NCI-H2227 treated with DMSO at 0.1 percent for 48 hours (cell line): ENCODE results near the gene ENDOV.

Experiments
- DNase-seq: peaks from one replicate; lab custom pipeline; 2025; lab: John Stamatoyannopoulos, UW

The ENDOV gene

DNA sequence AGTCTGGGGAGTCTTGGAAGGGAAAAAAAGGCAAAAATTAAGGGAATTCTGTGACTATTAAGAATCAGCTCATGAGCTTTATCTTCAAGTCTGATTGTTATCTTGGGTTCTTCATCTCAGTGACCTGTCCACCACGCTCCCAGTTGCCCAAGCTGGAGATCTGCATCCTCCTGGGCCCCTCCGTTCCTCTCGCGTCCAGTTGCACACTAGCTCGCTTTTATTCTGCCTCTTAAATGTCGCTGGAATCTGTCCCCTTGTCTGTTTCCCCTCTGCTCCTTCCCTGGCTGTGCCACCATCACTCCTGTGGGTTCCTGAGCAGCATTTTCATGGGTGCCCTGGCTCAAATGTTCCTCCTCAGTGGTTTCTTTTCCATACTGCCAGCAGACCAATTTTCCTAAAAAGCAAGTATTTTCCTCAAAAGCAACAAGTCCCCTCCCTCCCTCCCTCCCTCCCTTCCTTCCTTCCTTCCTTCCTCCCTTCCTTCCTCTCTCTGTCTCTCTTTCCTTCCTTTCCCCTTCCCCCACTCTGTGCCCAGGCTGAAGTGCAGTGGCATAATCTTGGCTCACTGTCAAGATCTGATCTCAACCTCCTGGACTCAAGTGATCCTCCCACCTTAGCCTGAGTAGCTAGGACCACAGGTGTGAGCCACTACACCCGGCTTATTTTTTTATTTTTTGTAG, 1.4 kb downstream of the ENDOV start:
- no peak for DNase-seq

- DNase-seq, result no peak
Observed at GRCh38 chr17:80416940-80417293, 1.9 kb downstream of the ENDOV start.

DNA sequence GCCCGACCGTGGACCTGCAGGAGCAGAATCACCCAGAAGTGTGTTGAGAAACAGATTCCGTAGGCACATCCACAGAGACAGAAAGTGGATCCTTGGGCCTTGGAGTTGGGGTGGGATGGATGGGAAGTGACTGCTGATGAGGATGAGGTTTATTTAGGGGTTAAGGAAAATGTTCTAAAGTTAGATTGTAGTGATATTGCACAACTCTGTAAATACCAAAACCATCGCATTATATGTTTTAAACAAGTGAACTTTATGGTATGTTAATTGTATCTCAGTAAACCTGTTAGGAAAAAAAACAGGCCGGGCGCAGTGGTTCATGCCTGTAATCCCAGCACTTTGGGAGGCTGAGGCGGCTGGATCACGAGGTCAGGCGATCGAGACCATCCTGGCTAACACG, 3.6 kb downstream of the ENDOV start:
- no peak for DNase-seq

GRCh38 chr17:80419255-80419654, 4.3 kb downstream of the ENDOV start:
- no peak for DNase-seq

DNA sequence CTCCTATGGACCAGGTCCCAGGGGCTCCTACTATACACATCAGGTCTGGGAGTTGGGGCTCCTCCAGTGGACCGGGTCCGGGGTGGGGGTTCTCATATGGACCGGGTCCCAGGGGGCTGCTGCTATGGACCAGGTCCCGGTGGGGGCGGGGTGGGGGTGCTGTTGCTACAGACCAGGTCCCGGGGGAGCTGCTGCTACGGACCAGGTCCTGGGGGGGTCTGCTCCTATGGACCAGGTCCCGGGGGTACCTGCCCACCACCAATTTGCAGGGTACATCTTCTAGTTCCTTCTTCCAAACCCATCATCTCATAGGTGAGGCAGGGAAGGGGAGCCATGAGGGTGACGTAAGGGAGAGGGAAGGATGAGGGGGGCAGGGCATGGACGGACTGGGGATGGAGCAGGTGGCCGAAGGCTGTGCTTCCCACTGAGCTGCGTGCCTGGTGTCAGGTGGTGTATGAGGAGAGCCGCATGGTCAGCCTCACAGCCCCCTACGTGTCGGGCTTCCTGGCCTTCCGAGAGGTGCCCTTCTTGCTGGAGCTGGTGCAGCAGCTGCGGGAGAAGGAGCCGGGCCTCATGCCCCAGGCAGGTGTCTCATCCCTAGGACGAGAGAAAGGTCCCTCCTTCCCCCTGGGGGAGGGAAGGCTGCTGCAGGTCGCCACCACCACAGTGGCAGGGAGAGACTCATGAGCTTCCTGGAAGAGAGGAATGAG, 6.6 kb downstream of the ENDOV start:
- no peak for DNase-seq

DNA sequence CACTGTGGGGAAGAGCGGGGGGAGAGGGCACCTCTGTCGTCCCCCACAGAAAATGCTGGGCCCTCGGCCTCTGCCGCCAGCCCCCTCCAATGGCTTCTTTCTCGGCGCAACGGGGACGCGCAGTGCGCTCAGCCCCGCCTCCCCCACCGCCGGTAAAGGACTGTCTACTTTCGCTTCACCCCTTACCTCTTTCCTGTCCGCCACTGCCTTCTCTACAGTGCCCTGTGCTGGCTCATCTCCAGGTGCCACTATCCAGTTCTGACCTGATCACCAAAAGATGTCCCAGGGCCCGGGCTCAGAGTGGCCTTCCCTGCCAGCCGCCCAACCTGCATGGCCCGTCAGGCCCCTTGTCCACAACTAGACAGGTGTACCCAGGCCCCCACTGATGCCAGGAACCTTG, 7.3 kb downstream of the ENDOV start:
- DNase-seq, result no peak

DNA sequence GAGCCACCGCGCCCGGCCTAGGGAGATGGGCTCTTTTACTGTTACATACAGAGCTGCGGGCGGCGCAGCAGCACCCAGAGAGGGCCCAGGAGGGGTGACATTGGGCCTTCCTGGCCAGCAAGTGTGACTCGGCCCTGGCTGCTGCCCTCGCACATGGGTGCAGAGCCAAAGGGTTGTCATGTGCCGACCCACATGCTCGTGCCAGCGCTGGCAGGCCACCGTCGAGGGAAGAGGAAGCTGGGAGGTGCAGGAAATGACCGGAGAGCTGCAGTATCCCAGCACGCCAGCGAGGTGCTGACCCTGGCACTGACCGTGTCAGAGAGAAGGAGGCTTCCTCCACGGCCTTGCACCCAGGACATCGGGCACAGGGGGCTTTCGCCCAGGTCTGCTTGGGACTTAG, 8.0 kb downstream of the ENDOV start:
- no peak for DNase-seq

DNA sequence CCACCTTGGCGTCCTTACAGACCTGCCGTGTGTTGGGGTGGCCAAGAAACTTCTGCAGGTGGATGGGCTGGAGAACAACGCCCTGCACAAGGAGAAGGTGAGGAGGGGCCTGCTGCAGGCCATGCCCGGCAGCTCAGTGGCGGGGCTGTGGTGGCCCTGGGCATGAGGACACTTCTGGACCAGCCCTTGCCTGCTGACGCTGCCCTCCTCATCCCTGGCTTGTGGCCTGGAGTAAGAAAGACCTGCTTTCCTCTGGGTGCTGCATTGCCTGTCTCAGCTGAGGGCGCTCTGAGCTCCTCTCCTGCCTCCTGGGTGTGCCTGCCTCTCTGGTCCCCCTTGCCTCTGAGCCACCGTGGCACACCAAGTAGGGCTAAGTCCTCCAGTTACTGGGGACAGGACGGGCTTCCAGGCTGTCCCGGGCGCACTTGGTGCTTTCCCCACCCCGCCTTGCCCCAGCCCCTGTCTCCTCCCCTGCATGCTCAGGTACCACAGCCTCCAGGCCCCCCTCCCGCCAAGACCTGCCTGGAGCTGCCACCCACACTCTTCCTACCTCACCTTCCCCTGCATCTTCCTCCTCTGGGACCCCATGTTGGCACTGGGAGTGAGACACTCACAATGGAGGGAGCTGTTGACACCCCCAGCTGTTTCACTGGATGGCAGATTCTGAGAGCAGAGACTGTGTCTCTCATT, 8.7 kb downstream of the ENDOV start:
- no peak for DNase-seq

GRCh38 chr17:80424261-80424660, 9.3 kb downstream of the ENDOV start:
- no peak for DNase-seq

DNA sequence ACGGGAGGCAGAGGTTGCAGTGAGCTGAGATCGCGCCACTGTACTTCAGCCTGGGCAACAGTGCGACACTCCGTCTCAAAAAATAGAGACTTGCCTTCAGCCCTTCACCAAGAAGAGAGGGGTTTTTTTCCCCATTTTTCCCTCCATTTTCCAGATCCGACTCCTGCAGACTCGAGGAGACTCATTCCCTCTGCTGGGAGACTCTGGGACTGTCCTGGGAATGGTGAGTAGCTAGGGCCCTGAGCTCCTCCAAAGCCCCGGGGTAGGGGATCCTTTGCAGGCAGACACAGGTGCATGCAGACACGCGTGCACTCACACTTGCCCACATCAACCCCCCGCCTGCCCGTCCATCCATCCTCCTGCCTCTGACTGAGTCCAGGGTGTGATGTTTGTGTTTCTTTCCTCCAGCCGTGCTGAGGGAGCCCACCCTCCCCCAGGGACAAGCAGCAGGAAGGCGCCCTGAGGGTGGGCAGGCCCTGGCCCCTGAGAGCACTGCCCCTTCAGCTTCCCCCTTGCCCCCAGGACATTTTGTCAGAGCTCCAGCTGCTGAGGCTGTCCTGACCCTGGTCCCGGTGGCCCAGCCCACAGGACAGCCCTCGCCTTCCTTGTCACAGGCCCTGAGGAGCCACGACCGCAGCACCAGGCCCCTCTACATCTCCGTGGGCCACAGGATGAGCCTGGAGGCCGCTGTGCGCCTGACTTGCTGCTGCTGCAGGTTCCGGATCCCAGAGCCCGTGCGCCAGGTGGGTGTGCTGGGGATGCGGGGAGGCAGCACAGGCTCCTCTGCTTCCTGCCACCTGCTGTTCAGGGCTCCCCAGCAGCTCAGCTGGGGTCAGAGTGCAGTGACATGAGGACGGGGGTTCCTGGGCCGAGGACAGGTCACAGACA, 10.2 kb downstream of the ENDOV start:
- DNase-seq, result no peak

GRCh38 chr17:80425835-80426426, 11.0 kb downstream of the ENDOV start:
- DNase-seq, result no peak

DNA sequence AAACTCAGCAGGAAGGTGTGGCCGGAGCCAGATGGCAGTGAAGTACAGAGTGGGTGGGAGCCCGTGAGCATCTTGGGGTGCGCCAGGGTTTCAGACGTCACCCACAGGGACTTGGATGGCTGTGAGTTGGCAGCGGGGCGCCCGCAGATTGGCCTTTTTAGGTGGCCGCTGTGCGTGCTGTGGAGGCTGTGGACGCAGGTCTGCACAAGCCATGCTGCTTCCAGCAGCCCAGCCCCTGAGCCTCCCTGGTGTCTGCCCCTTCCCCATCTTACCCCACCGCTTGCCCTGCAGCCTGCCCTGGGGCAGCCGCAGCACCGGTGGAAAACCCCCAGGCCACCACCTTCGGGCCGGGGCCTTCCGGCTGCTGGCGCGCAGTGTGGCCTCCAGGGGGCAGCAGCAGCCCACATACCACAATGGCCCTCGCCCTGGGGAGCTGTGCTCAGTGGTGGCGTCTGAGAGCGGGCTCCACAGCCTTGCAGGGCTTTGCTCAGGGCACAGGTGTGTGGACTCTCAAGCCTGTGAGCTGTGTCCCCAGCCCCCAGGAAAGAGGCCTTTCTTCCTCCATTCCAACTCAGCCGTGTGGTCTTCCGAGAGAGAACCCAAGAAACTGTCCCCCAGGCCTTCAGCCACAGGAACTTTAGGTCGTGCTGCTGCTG, 11.8 kb downstream of the ENDOV start:
- peak; percentile 39 for DNase-seq

DNA sequence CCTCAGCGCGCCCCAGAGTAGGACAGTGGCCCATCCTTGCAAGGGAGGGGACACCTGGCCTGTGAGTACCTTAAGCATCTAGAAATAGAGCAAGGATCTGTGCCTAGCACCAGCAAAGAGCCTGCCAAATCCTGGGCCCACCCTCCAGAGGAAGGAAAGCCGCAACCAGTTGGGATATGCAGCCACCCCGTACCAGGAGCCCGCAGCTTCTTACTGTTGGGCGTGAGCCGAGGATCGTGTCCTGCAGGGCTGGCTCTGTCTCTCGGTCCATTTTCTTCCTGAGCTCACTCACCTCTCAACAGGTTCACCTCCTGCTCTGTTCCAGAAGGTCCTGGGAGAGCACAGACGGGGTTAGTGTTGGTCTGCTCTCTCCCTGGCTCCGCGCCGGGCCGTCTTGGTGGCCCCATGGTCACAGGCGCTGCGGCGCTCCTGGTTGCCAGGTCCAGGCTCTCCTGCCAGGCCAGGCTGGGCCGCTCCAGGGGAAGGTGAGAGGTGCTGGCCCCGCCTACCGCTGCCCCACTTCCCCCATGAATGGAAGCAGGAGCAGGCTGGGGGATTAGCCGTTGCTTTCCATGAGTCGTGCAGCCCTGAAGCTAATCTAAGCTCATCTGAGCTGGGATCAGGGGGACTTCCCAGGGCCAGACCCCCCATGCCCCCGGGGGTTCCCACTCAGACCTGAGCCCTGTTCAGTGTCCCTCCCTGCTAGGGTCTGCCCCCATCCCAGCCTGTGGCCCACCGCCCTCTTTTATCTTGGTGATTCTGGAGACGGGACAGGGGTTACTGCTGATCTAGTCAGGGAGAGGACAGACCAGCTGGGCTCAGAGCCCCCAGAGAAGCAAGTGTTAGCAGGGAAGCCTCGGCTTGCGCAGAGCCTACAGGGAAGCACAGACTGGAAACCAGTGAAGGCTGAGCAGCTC, 12.7 kb downstream of the ENDOV start:
- DNase-seq, result no peak

DNA sequence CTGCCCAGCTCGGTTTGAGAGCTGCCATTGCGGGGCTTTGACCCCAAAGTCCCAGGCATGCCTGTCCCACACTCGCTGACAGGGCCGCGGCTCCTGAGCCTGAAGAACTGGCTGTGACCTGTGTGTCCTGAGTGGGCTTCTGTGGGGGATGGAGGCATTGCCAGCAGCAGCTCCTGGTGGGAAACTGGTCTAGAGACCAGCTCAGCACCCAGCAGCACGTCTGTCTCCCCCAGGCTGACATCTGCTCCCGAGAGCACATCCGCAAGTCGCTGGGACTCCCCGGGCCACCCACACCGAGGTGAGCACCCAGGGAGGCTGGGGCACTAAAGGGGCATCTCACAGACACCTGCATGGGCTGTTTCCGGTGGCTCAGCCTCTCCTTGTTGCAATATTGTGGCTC, 13.4 kb downstream of the ENDOV start:
- no peak for DNase-seq

DNA sequence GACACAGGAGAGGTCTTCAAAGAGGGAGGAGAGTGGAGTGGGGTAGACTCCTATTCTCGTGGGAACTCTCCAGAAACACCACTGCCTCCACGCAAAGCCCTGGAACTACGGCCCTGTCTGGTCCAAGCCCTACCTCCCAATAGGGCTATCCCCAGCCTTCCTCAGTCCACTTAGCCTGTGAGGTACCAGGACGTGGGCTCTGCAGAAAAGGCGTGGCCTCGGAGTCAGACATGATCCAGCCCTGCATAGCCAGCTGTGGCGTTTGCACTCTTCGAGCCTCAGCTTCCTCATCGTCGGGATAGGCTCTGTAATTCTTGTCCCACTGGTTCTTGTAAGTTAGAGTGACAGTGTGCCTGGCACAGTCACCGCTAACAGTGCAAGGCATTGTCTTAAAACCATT, 13.8 kb downstream of the ENDOV start:
- DNase-seq, result no peak

DNA sequence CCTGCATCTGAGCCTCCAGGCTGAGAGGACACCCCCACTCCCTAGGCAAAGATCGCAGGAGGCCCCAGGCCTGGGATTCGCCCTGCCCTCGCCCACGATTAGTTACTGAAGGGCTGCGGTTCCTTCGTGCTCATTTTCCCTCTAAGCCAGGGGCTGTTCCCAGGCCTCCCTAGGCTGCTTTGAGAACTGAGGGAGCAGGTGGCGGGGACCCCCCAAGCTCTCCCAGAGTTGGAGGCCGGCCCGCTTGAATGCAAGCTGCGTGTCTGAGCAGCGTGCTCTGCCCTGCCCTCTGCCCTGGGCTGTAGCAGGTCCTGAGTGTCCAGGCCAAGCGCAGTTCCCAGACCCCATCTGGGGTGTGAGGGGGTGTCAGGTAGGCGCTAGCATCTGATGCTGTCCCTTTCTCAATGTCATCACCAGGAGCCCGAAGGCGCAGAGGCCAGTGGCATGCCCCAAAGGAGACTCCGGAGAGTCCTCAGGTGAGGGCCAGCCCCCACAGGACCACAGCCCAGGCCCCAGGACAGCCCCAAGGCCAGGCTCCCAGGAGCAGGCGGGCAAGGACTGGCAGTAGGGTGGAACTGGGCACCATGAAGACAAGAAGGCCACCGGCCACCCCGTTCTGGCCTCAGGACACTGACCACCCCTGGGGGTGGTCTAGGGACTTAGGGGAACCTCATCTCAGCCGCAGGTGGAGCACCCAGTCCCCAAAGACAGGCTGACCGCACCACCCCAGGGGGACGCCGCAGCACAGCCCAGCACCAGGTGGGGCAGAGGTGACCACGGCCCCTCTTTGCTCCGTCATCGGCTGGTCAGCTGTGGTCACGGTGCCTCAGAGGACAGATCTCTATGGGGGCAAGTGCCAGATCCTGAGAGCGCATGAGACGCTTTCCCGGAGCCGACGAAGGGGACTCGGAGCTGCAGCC, 14.6 kb downstream of the ENDOV start:
- no peak for DNase-seq

DNA sequence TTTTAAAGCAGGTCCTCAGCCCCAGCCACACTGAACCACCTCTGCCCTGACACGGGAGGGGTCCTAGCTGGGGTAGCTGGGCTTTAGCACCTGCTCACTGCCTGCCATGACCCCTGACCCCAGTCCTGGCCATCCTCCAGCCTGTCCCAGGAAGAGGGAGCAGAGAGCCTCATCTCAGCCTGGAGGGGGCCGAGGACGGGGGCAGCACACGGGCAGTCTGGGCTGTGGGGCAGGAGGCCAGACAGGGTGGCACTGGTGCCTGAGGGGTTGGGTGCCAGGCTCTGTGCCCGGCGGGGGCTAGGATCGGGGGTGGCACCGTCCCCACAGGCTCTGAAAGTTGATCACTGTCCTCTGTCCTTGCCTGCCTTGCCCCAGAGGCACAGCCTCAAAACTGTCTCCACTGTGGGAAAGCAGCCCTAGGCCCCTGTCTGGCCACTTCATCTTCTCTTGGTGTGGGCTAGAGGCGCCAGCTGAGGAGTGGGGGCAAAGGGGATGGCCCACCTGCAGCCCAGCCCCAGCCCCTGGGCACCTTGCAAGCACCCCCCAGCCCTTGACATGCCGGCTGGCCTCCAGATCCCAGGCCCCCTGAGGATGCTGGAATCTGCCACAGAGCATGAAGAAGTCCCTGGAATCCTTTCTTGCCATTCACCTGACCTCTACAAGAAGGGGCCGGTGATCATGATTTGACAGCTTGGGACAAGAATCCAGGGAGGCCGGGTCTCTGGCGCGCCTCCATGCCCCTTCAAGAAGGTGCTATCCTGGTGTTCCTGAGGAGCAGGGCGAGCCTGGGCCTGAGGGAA, 15.7 kb downstream of the ENDOV start:
- no peak for DNase-seq
